WI38 (cell line): ENCODE results near the gene VIM.

Experiments
- H3K4me3 ChIP-seq: 2 replicates; pipeline ENCODE4 v1.5.1; 2011; ENCODE audit warnings: low read depth, mild to moderate bottlenecking, control low read depth, low read length
- TF ChIP-seq, protein P1 (sequence below): IDR thresholded peaks from 2 replicates; pipeline ENCODE4 v1.5.1; 2012; ENCODE audit warnings: low read depth, mild to moderate bottlenecking, control low read depth, low read length

VIM gene

DNA sequence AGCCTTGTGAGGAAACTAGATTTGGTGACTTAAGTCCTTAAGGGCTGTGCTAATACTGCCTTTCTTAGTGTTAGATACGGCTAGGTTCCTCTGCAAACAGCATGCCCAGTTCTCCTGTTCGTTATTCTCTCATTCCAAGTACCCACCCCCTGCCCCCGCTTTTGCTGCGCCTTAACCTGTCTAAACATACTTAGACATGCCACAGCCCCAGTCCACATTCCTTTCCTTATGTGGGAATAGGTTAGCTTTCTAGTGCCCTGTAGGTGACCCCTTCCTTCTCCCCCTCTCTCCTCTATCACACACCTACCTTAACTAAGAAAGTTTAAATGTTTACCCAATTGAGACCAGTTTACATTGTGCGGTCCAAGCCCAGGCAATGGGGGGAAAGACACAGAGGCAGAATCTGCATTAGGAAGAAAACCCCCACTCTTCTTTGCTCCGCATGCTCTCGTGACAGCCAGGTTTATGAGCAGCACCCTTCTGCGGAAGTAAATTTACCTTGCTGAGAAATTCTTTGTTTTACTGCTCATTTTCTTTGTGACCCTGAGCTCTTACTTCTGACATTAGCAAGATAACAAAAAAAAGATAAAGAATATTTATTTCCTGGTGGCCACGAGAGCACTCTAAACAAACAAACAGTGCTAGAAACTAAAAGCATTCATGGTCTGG, 48.8 kb downstream of the VIM start:
- no peak overlapping the region for H3K4me3 ChIP-seq
- TF ChIP-seq, protein P1, sequence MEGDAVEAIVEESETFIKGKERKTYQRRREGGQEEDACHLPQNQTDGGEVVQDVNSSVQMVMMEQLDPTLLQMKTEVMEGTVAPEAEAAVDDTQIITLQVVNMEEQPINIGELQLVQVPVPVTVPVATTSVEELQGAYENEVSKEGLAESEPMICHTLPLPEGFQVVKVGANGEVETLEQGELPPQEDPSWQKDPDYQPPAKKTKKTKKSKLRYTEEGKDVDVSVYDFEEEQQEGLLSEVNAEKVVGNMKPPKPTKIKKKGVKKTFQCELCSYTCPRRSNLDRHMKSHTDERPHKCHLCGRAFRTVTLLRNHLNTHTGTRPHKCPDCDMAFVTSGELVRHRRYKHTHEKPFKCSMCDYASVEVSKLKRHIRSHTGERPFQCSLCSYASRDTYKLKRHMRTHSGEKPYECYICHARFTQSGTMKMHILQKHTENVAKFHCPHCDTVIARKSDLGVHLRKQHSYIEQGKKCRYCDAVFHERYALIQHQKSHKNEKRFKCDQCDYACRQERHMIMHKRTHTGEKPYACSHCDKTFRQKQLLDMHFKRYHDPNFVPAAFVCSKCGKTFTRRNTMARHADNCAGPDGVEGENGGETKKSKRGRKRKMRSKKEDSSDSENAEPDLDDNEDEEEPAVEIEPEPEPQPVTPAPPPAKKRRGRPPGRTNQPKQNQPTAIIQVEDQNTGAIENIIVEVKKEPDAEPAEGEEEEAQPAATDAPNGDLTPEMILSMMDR = no peak

DNA sequence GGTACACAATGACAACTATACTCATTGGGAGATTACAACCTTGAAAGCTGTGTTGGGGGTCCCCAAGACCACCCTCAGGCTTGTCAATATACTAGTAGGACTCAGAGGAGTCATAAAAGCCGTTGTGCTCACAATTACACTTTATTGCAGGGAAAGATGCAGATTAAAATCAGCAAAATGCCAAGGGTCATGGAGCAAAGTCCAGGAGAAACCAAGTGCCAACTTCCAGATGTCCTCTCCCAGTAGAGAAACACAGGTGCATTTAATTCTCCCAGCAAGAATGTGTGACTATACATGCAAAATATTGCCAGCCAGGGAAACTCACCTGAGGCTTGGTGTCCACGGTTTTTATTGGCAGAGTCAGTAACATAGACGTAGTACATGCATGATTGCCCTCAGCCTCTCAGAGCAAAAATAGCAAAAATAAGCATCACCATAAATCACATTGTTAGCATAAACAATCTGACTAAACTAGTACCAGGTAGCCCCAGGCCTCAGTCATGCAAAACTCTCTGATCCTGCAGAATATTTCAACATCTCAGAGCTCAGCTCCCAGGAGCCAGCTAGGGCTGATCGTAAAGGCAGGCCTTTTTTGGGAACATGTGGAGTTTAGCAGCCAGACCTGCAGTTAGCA, 50.7 kb downstream of the VIM start:
- TF ChIP-seq, protein P1 = no peak
- no peak overlapping the region for H3K4me3 ChIP-seq

DNA sequence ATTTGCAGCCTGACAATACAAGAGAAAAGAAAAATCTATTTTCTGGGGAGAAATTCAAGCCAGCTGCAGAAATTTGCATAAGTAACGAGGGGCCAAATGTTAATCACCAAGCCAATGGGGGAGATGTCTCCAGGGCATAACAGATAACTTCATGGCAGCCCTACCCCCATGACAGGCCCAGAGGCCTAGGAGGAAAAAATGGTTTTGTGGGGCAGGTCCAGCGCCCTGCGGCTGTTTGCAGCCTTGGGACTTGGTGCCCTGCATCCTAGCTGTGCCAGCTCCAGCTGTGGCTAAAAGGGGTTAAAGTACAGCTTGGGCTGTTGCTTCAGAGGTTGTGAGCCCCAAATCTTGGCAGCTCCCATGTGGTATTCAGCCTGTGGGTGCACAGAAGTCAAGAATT, 54.3 kb downstream of the VIM start:
- TF ChIP-seq, protein P1 = no peak
- no peak overlapping the region for H3K4me3 ChIP-seq

DNA sequence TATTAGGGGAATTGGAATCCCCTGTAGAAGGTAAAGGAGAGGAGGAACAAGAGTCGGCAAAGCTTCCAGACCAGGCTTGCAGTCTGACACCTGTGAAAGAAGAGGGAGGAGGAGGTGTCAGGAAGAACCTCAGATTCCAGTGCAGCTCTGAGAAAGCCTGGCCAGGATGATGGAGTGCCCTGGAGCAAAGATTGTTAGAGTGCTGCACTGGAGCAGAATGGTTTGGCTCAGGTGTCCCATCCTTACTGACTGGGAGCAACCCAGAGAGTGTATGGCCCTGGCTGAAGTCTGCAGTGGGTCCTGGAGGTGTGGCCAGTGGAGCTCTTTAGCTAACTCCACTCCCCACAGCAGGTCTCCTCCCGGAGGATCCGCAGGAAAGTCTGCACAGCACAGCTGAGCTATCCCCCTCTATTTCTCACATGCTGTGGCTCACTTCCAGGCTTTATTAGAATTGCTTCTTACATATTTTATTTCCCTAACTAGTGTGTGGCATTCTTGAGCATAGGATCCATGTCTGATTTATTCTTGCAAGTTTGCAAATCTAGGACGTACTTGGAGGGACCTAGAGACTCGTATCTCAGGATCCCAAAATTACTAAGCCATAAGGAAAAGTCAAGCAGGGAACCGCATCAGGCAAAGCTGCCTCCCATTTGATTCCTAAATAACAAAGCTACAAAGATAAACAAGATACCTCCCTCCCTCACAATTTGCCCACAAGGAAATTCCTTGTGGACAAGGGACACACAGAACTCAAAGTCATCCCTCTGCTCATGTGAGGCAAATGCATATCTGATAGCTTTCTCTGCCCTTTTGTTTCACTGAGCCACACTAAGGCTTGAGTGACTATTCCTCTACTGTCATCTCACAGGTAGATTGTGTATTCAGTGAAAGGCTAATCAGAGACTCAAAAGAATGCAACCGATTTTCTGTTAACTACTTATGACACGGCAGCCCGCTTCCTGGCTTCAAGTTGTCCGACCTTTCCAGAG, 58.8 kb downstream of the VIM start:
- TF ChIP-seq, protein P1 = no peak

More for the DNA sequence above, 58.8 kb downstream of the VIM start:
- no peak overlapping the region for H3K4me3 ChIP-seq
